ENCODE data around the gene STX16.

GRCh38 chr20:58700823-58701222, 49.7 kb downstream of the STX16 start:
- TF ChIP-seq ZFP3 (CRISPR knock-in tag; IDR thresholded peaks at IDR 0.05), result no peak
- TF ChIP-seq ZNF8 (CRISPR knock-in tag; IDR thresholded peaks at IDR 0.05), result no peak
- TF ChIP-seq SNAI2 (CRISPR knock-in tag; IDR thresholded peaks at IDR 0.05), result no peak
- TF ChIP-seq TSHZ2 (CRISPR knock-in tag; IDR thresholded peaks at IDR 0.05), result no peak
- TF ChIP-seq ZNF565 (CRISPR knock-in tag; conservative IDR thresholded peaks at IDR 0.05; ENCODE audit: low read depth), result no peak
- no peak for TF ChIP-seq POU6F1 (CRISPR knock-in tag; IDR thresholded peaks at IDR 0.05; ENCODE audit: borderline replicate concordance, low read depth)
- no peak for TF ChIP-seq PATZ1 (CRISPR knock-in tag; IDR thresholded peaks at IDR 0.05; ENCODE audit: borderline replicate concordance)

Measured in SK-N-SH treated with all-trans-retinoic acid at 6 μM for 48 hours (cell line).